ENCODE results near the gene LRRC75B. TPM values are rescaled to one million over a fixed set of nuclear protein-coding genes. Genes with fewer than 3 reads are reported as not detected.
"Not testable (repeated sequence)": the region's sequence is repeated elsewhere in the genome, so short reads cannot be mapped to it uniquely, and the experiment has no call there.

LRRC75B gene
- polyA plus RNA-seq, 2 donors = 8.5 to 11.3 TPM

- not testable (repeated sequence) for H3K9me3 ChIP-seq (ENCODE audit: control insufficient read depth in 2 of 2, insufficient read depth in 1 of 2, low read depth in 1 of 2, low read length in 1 of 2); H3K27ac ChIP-seq (ENCODE audit: low read depth in 2 of 2, low read length in 1 of 2); H3K36me3 ChIP-seq (ENCODE audit: control insufficient read depth in 2 of 2, insufficient read depth in 2 of 2, low read length in 1 of 2); H3K4me3 ChIP-seq (ENCODE audit: low read depth in 1 of 2, low read length in 2 of 2); H3K27me3 ChIP-seq (ENCODE audit: control insufficient read depth in 1 of 2, insufficient read depth in 2 of 2, low read length in 2 of 2); H3K4me1 ChIP-seq (ENCODE audit: control insufficient read depth in 2 of 2, insufficient read depth in 2 of 2, low read length in 1 of 2)
- WGBS, 2 donors = 56 to 58% methylated on average over 20 to 22 of the region's 22 CpGs
Observed at GRCh38 chr22:24602847-24603769, 10.2 kb upstream of the LRRC75B start, which contains the start of gene GGT1. Gene GGT1, plus strand, starts transcription at chr22:24603193. Its CDS starts 7,889 bp downstream, at chr22:24611082.

- H3K9me3 ChIP-seq (ENCODE audit: control insufficient read depth in 2 of 2, insufficient read depth in 1 of 2, low read depth in 1 of 2, low read length in 1 of 2); H3K27ac ChIP-seq (ENCODE audit: low read depth in 2 of 2, low read length in 1 of 2); H3K4me3 ChIP-seq (ENCODE audit: low read depth in 1 of 2, low read length in 2 of 2); H3K36me3 ChIP-seq (ENCODE audit: control insufficient read depth in 2 of 2, insufficient read depth in 2 of 2, low read length in 1 of 2); H3K4me1 ChIP-seq (ENCODE audit: control insufficient read depth in 2 of 2, insufficient read depth in 2 of 2, low read length in 1 of 2); H3K27me3 ChIP-seq (ENCODE audit: control insufficient read depth in 1 of 2, insufficient read depth in 2 of 2, low read length in 2 of 2): not testable (repeated sequence)
- WGBS, 2 donors = 87 to 90% methylated on average over 11 of the region's 11 CpGs
Observed at GRCh38 chr22:24602105-24602749, 9.4 kb upstream of the LRRC75B start.

GRCh38 chr22:24601217-24602104, 8.6 kb upstream of the LRRC75B start:
- H3K9me3 ChIP-seq (ENCODE audit: control insufficient read depth in 2 of 2, insufficient read depth in 1 of 2, low read depth in 1 of 2, low read length in 1 of 2) = no peaks in the 10 kb centered on the region
- no peak overlapping the region for H3K4me3 ChIP-seq (ENCODE audit: low read depth in 1 of 2, low read length in 2 of 2)
- H3K27me3 ChIP-seq (ENCODE audit: control insufficient read depth in 1 of 2, insufficient read depth in 2 of 2, low read length in 2 of 2) = no peaks in the 10 kb centered on the region
- WGBS, 2 donors = 60 to 62% methylated on average over 12 of the region's 12 CpGs
- H3K4me1 ChIP-seq (ENCODE audit: control insufficient read depth in 2 of 2, insufficient read depth in 2 of 2, low read length in 1 of 2) = peaks cover 0 to 5% of the 10 kb centered on the region in 2 donors
- no peak overlapping the region for H3K27ac ChIP-seq (ENCODE audit: low read depth in 2 of 2, low read length in 1 of 2)
- no peaks in the 10 kb centered on the region for H3K36me3 ChIP-seq (ENCODE audit: control insufficient read depth in 2 of 2, insufficient read depth in 2 of 2, low read length in 1 of 2)

- not testable (repeated sequence) for H3K36me3 ChIP-seq (ENCODE audit: control insufficient read depth in 2 of 2, insufficient read depth in 2 of 2, low read length in 1 of 2); H3K4me1 ChIP-seq (ENCODE audit: control insufficient read depth in 2 of 2, insufficient read depth in 2 of 2, low read length in 1 of 2); H3K27me3 ChIP-seq (ENCODE audit: control insufficient read depth in 1 of 2, insufficient read depth in 2 of 2, low read length in 2 of 2); H3K9me3 ChIP-seq (ENCODE audit: control insufficient read depth in 2 of 2, insufficient read depth in 1 of 2, low read depth in 1 of 2, low read length in 1 of 2); H3K4me3 ChIP-seq (ENCODE audit: low read depth in 1 of 2, low read length in 2 of 2); H3K27ac ChIP-seq (ENCODE audit: low read depth in 2 of 2, low read length in 1 of 2)
- 63 to 67% methylated on average over 3 of the region's 3 CpGs for WGBS, 2 donors
Observed at GRCh38 chr22:24599958-24600715, 7.3 kb upstream of the LRRC75B start.

- no peak overlapping the region for H3K27ac ChIP-seq (ENCODE audit: low read depth in 2 of 2, low read length in 1 of 2)
- no peak overlapping the region for H3K4me3 ChIP-seq (ENCODE audit: low read depth in 1 of 2, low read length in 2 of 2)
- WGBS, 2 donors = 48 to 67% methylated on average over 8 of the region's 8 CpGs
- H3K36me3 ChIP-seq (ENCODE audit: control insufficient read depth in 2 of 2, insufficient read depth in 2 of 2, low read length in 1 of 2) = no peaks in the 10 kb centered on the region
- H3K9me3 ChIP-seq (ENCODE audit: control insufficient read depth in 2 of 2, insufficient read depth in 1 of 2, low read depth in 1 of 2, low read length in 1 of 2) = no peaks in the 10 kb centered on the region
- peaks cover 0 to 6% of the 10 kb centered on the region in 2 donors for H3K4me1 ChIP-seq (ENCODE audit: control insufficient read depth in 2 of 2, insufficient read depth in 2 of 2, low read length in 1 of 2)
- no peaks in the 10 kb centered on the region for H3K27me3 ChIP-seq (ENCODE audit: control insufficient read depth in 1 of 2, insufficient read depth in 2 of 2, low read length in 2 of 2)
Observed at GRCh38 chr22:24599514-24599913, 6.6 kb upstream of the LRRC75B start.

GRCh38 chr22:24597076-24597475, 4.2 kb upstream of the LRRC75B start:
- H3K9me3 ChIP-seq (ENCODE audit: control insufficient read depth in 2 of 2, insufficient read depth in 1 of 2, low read depth in 1 of 2, low read length in 1 of 2); H3K27me3 ChIP-seq (ENCODE audit: control insufficient read depth in 1 of 2, insufficient read depth in 2 of 2, low read length in 2 of 2); H3K4me3 ChIP-seq (ENCODE audit: low read depth in 1 of 2, low read length in 2 of 2); H3K27ac ChIP-seq (ENCODE audit: low read depth in 2 of 2, low read length in 1 of 2); H3K36me3 ChIP-seq (ENCODE audit: control insufficient read depth in 2 of 2, insufficient read depth in 2 of 2, low read length in 1 of 2): not testable (repeated sequence)
- H3K4me1 ChIP-seq (ENCODE audit: control insufficient read depth in 2 of 2, insufficient read depth in 2 of 2, low read length in 1 of 2) = peaks cover 0 to 17% of the 10 kb centered on the region in 2 donors
- WGBS, 2 donors = 84 to 91% methylated on average over 9 of the region's 9 CpGs

GRCh38 chr22:24595863-24596262, 3.0 kb upstream of the LRRC75B start:
- WGBS, 2 donors = 93 to 94% methylated on average over 4 of the region's 4 CpGs
- peaks cover 0 to 23% of the 10 kb centered on the region in 2 donors for H3K4me1 ChIP-seq (ENCODE audit: control insufficient read depth in 2 of 2, insufficient read depth in 2 of 2, low read length in 1 of 2)
- H3K27me3 ChIP-seq (ENCODE audit: control insufficient read depth in 1 of 2, insufficient read depth in 2 of 2, low read length in 2 of 2) = no peaks in the 10 kb centered on the region
- H3K9me3 ChIP-seq (ENCODE audit: control insufficient read depth in 2 of 2, insufficient read depth in 1 of 2, low read depth in 1 of 2, low read length in 1 of 2) = peaks cover 0 to 2% of the 10 kb centered on the region in 2 donors
- no peak overlapping the region for H3K4me3 ChIP-seq (ENCODE audit: low read depth in 1 of 2, low read length in 2 of 2)
- no peak overlapping the region for H3K27ac ChIP-seq (ENCODE audit: low read depth in 2 of 2, low read length in 1 of 2)
- H3K36me3 ChIP-seq (ENCODE audit: control insufficient read depth in 2 of 2, insufficient read depth in 2 of 2, low read length in 1 of 2) = no peaks in the 10 kb centered on the region

GRCh38 chr22:24595228-24595627, 2.4 kb upstream of the LRRC75B start:
- Histone ChIP-seq H3K27me3 (ENCODE audit: control insufficient read depth in 1 of 2, insufficient read depth in 2 of 2, low read length in 2 of 2) (no peaks in the 10 kb centered on the region), H3K4me3 (ENCODE audit: low read depth in 1 of 2, low read length in 2 of 2) (no peak overlapping the region), H3K9me3 (ENCODE audit: control insufficient read depth in 2 of 2, insufficient read depth in 1 of 2, low read depth in 1 of 2, low read length in 1 of 2) (peaks cover 0 to 2% of the 10 kb centered on the region in 2 donors), H3K36me3 (ENCODE audit: control insufficient read depth in 2 of 2, insufficient read depth in 2 of 2, low read length in 1 of 2) (no peaks in the 10 kb centered on the region), H3K27ac (ENCODE audit: low read depth in 2 of 2, low read length in 1 of 2) (no peak overlapping the region), H3K4me1 (ENCODE audit: control insufficient read depth in 2 of 2, insufficient read depth in 2 of 2, low read length in 1 of 2) (peaks cover 0 to 20% of the 10 kb centered on the region in 2 donors)
- WGBS, 2 donors = 88 to 90% methylated on average over 6 of the region's 6 CpGs

Data from esophagus (tissue), 2 donors.